Osteocyte (in vitro differentiated cells): ENCODE data around the gene TPST2. TPM values are rescaled to one million over a fixed set of nuclear protein-coding genes. Genes with fewer than 3 reads are reported as not detected.
A peak's percentile ranks its signal among the peaks of the same experiment; 100 is the strongest.

Experiments
- DNase-seq: peaks from one replicate; pipeline ENCODE4 v3.0.0; 2021; ENCODE audit warnings: mixed read lengths; ENCODE audit not compliant: unreplicated experiment; ENCODE audit errors: extremely low spot score
- H3K27ac Mint-ChIP-seq: one replicate; pipeline ENCODE4 v1.8.0; 2021; ENCODE audit warnings: mild to moderate bottlenecking, mixed read lengths; ENCODE audit not compliant: unreplicated experiment
- H3K27me3 Mint-ChIP-seq: one replicate; pipeline ENCODE4 v1.8.0; 2021; ENCODE audit warnings: mixed read lengths; ENCODE audit not compliant: unreplicated experiment
- H3K36me3 Mint-ChIP-seq: one replicate; pipeline ENCODE4 v1.8.0; 2021; ENCODE audit warnings: mixed read lengths; ENCODE audit not compliant: unreplicated experiment
- H3K4me1 Mint-ChIP-seq: one replicate; pipeline ENCODE4 v1.8.0; 2021; ENCODE audit warnings: mixed read lengths; ENCODE audit not compliant: unreplicated experiment
- H3K4me3 Mint-ChIP-seq: one replicate; pipeline ENCODE4 v1.8.0; 2021; ENCODE audit warnings: mild to moderate bottlenecking, moderate library complexity, mixed read lengths; ENCODE audit not compliant: unreplicated experiment
- H3K9me3 Mint-ChIP-seq: one replicate; pipeline ENCODE4 v1.8.0; 2021; ENCODE audit warnings: mixed read lengths; ENCODE audit not compliant: unreplicated experiment
- long read RNA-seq: library from polyadenylated mRNA; unstranded; transcript quantifications from one replicate; pipeline ENCODE4 v2.0.0, GENCODE V29; 2021
- total RNA-seq: library from RNA; stranded (reverse); gene quantifications from 2 replicates; pipeline ENCODE4 v1.2.1, GENCODE V29; 2021
- TF ChIP-seq, protein P1 (sequence below): fragments of 200-600 bp; sonication (generic); IDR thresholded peaks from 2 replicates; pipeline ENCODE4 v1.5.0; 2021; ENCODE audit warnings: antibody characterized with exemption, mild to moderate bottlenecking, moderate library complexity

Gene TPST2
- total RNA-seq = 16.3 and 19.0 TPM in 2 replicates
- long read RNA-seq, full-length matches to known transcripts = 21 of 32 reads
- long read RNA-seq, partial matches to known transcripts = 4 of 32 reads
- long read RNA-seq, other reads (novel, unspliced or antisense) = 7 of 32 reads

DNA sequence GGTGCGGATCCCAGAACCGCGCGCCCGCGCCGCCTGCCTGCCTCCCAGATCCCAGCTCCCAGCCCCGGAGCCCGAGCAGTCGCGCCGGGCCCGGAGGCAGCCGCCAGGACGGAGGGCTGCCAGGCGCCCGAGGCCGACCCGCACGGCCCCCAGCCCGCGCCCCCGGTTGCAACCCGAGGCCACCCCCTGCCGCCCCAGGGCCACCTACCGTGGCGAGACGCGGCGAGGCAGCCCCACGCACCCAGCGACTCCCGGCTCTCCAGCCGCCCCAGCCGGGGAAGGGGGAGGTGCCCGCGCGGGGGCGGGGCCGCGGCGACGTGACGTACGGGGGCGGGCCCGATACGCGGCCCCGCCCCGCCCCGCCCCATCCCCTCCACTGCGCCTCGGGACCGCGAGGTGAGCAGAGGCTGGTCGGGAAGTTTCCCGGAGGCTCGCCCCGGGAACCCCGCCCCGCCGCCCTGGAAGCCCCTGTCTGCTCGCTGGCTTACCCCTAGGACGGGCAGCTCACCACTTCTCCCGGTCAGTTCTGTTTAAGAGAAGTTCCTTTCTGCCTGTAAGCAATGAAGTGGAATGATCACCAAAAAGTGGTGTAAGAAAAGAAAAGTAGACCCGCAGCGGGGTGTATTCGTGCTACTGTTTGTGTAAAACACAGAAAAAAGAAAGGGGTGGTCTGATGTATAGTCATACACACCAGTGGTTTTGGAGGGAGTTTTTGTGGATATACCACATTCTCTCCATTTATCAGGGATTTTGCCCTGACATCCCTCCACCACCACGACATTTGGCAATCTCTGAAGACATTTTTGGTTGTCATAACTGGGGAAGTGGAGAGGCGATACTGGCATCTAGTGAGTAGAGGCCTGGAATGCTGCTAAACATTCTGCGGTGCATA, at the start of gene TPST2:
Gene TPST2, minus strand, starts transcription at position 288 of the 892 bp plus-strand sequence. CDS start 48,502 bp downstream, outside the sequence.
- DNase-seq = peak; percentile 92
- Mint-ChIP-seq H3K27me3 (peaks cover 24% of the 10 kb centered on the region), H3K4me3 (peak within 1 kb of the TSS; percentile 78), H3K4me1 (peaks cover 28% of the 10 kb centered on the region), H3K9me3 (no peaks in the 10 kb centered on the region), H3K27ac (peak within 1 kb of the TSS; percentile 67), H3K36me3 (no peaks in the 10 kb centered on the region)
- TF ChIP-seq, protein P1, sequence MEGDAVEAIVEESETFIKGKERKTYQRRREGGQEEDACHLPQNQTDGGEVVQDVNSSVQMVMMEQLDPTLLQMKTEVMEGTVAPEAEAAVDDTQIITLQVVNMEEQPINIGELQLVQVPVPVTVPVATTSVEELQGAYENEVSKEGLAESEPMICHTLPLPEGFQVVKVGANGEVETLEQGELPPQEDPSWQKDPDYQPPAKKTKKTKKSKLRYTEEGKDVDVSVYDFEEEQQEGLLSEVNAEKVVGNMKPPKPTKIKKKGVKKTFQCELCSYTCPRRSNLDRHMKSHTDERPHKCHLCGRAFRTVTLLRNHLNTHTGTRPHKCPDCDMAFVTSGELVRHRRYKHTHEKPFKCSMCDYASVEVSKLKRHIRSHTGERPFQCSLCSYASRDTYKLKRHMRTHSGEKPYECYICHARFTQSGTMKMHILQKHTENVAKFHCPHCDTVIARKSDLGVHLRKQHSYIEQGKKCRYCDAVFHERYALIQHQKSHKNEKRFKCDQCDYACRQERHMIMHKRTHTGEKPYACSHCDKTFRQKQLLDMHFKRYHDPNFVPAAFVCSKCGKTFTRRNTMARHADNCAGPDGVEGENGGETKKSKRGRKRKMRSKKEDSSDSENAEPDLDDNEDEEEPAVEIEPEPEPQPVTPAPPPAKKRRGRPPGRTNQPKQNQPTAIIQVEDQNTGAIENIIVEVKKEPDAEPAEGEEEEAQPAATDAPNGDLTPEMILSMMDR = no peak

DNA sequence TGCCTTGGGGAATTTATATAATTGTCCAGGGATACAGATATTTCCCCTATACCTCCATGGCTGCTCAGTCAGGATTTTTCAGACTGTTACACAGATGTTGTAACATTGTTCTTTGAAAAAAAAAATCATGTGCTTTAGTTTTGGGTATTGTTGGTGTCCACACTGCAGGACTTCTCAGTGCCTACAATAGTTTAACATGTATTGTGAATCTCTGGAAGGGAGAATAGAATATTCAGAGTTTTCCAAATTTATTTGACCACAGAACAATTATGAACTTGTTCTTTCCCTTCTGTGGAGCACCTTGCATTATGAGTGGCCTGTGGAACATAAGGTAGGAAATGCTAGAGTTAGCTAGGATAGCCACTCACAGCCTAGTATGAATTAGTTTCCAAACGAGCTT, 46.4 kb upstream of the TPST2 start:
- no peak for DNase-seq
- no peaks in the 10 kb centered on the region for H3K36me3 Mint-ChIP-seq
- H3K4me1 Mint-ChIP-seq = no peaks in the 10 kb centered on the region
- no peak overlapping the region for H3K27ac Mint-ChIP-seq
- TF ChIP-seq, protein P1 = no peak
- H3K9me3 Mint-ChIP-seq = peaks cover under 1% of the 10 kb centered on the region
- H3K27me3 Mint-ChIP-seq = peaks cover 42% of the 10 kb centered on the region
- no peak overlapping the region for H3K4me3 Mint-ChIP-seq

GRCh38 chr22:26635117-26635516, 45.2 kb upstream of the TPST2 start:
- H3K4me3 Mint-ChIP-seq = no peak overlapping the region
- H3K4me1 Mint-ChIP-seq = no peaks in the 10 kb centered on the region
- peaks cover 37% of the 10 kb centered on the region for H3K27me3 Mint-ChIP-seq
- H3K9me3 Mint-ChIP-seq = peaks cover 10% of the 10 kb centered on the region
- no peak for DNase-seq
- TF ChIP-seq, protein P1 = no peak
- H3K36me3 Mint-ChIP-seq = no peaks in the 10 kb centered on the region
- H3K27ac Mint-ChIP-seq = no peak overlapping the region

DNA sequence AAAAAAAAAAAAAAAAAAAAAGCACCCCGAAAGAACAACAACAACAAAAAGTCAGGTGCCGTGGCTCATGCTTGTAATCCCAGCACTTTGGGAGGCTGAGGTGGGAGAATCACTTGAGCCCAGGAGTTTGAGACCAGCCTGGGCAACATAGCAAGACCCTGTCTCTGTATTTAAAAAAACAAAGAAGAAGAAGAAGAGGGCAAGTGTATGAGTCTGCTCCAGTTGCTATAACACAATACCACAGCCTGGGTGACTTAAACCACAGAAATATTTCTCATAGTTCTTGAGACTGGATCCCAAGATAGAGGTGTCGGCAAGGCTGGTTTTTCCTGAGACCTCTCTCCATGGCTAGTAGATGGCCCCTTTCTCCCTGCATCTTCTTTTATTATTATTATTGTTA, 44.3 kb upstream of the TPST2 start:
- Mint-ChIP-seq H3K4me1 (no peaks in the 10 kb centered on the region), H3K27ac (no peak overlapping the region), H3K36me3 (no peaks in the 10 kb centered on the region), H3K27me3 (peaks cover 34% of the 10 kb centered on the region), H3K9me3 (peaks cover 10% of the 10 kb centered on the region), H3K4me3 (no peak overlapping the region)
- TF ChIP-seq, protein P1 = no peak
- DNase-seq = no peak
